Gastrocnemius medialis (tissue), 4 donors: ENCODE results near the gene CCL1.

Experiments
- CTCF ChIP-seq, 5 experiments: fragments of 450-650 bp in 3 of 5; fragments of 200-600 bp in 2 of 5; sonication (generic) in 2 of 5; IDR thresholded peaks in 4 of 5; conservative IDR thresholded peaks in 1 of 5; 1 replicate in 4 of 5; 2 replicates in 1 of 5; pipeline ENCODE4 v1.5.1; 2016 to 2019; ENCODE audit warnings: antibody characterized with exemption in 5 of 5, mild to moderate bottlenecking in 3 of 5, moderate library complexity in 3 of 5
- POLR2A ChIP-seq, 2 donors: fragments of 450-650 bp; IDR thresholded peaks; one replicate each; pipeline ENCODE4 v1.6.1; 2017; ENCODE audit warnings: antibody characterized with exemption in 2 of 2, mild to moderate bottlenecking in 2 of 2, moderate library complexity in 2 of 2

- no peak for TF ChIP-seq CTCF (IDR thresholded peaks at IDR 0.05 in 4 of 5, conservative IDR thresholded peaks at IDR 0.05 in 1 of 5)
- TF ChIP-seq POLR2A (IDR thresholded peaks at IDR 0.05): no peak
Measured at GRCh38 chr17:34360601-34361270, 2.3 kb downstream of the CCL1 start.
